Adrenal gland (tissue), 5 donors: ENCODE data around the gene ZNF358.

Experiments
- POLR2A ChIP-seq, 2 donors: fragments of 450-650 bp; IDR thresholded peaks; one replicate each; pipeline ENCODE4 v1.6.1; 2017; ENCODE audit warnings: antibody characterized with exemption in 2 of 2, mild to moderate bottlenecking in 2 of 2, moderate library complexity in 1 of 2
- TF ChIP-seq, protein P1 (sequence below), 6 experiments: fragments of 450-650 bp in 4 of 6; fragments of 200-600 bp in 2 of 6; sonication (generic) in 1 of 6; IDR thresholded peaks; 1 replicate in 5 of 6; 2 replicates in 1 of 6; pipeline versions ENCODE4 v1.5.1 to v1.8.0; 2016 to 2021; ENCODE audit warnings: antibody characterized with exemption in 6 of 6, mild to moderate bottlenecking in 2 of 6, moderate library complexity in 1 of 6
- donor health status: DM: no; HTN: no; CAD: no.

DNA sequence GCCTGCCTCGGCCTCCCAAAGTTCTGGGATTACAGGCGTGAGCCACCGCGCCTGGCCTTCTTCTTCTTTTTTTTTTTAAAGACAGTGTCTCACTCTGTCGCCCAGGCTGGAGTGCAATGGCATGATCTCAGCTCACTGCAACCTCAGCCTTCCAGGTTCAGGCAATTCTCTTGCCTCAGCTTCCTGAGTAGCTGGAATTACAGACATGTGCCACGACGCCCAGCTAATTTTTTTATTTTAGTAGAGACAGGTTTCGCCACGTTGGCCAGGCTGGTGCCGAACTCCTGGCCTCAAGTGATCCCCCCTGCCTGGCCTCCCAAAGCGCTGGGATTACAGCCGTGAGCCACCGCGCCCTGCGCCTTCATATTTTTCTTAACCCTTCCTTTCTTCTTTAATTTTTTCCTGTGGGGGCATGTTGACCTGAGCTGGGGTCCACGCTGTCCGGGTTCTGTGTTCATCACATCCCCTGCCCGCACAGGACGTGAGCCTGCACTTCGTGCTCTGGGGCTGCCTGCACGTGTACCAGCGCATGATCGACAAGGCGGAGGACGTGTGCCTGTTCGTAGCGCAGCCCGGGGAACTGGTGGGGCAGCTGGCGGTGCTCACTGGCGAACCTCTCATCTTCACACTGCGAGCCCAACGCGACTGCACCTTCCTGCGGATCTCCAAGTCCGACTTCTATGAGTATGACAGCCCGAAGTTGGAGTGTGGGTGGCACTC, 33.7 kb downstream of the ZNF358 start:
- TF ChIP-seq, protein P1, sequence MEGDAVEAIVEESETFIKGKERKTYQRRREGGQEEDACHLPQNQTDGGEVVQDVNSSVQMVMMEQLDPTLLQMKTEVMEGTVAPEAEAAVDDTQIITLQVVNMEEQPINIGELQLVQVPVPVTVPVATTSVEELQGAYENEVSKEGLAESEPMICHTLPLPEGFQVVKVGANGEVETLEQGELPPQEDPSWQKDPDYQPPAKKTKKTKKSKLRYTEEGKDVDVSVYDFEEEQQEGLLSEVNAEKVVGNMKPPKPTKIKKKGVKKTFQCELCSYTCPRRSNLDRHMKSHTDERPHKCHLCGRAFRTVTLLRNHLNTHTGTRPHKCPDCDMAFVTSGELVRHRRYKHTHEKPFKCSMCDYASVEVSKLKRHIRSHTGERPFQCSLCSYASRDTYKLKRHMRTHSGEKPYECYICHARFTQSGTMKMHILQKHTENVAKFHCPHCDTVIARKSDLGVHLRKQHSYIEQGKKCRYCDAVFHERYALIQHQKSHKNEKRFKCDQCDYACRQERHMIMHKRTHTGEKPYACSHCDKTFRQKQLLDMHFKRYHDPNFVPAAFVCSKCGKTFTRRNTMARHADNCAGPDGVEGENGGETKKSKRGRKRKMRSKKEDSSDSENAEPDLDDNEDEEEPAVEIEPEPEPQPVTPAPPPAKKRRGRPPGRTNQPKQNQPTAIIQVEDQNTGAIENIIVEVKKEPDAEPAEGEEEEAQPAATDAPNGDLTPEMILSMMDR (IDR thresholded peaks at IDR 0.05) = no peak
- no peak for TF ChIP-seq POLR2A (IDR thresholded peaks at IDR 0.05)
